Panc1 (cell line): ENCODE data around the gene ZNF804A. TPM values are rescaled to one million over a fixed set of nuclear protein-coding genes. Genes with fewer than 3 reads are reported as not detected.
A peak's percentile ranks its signal among the peaks of the same experiment; 100 is the strongest.

Experiments used
- ATAC-seq: fragments of 200-7000 bp; cut with Tn5 transposase; 2 replicates; pipeline ENCODE4 v1.9.1; 2020; ENCODE audit warnings: mild to moderate bottlenecking, moderate library complexity
- BruUV-seq: library from RNA; stranded (reverse); fragments of 400-500 nt; replicated peaks from 2 replicates; lab custom pipeline; 2021; lab: Mats Ljungman, UMichigan
- CTCF ChIA-PET: fragments of 300-600 bp; sonication (Branson Sonifier 250); formaldehyde crosslinking; loops from one replicate; lab custom pipeline; 2022; ENCODE audit warnings: antibody characterized with exemption; lab: Charles Lee
- POLR2A ChIA-PET: fragments of 300-600 bp; sonication (Branson Sonifier 250); formaldehyde crosslinking; loops from one replicate; lab custom pipeline; 2022; ENCODE audit warnings: antibody characterized with exemption; lab: Charles Lee
- DNase-seq: peaks from one replicate; pipeline ENCODE4 v3.0.0-alpha.2; 2010; ENCODE audit warnings: low read depth, low spot score
- H3K27ac ChIP-seq: 2 replicates; pipeline ENCODE4 v1.5.1; 2011; ENCODE audit warnings: mild to moderate bottlenecking, low read length, inconsistent platforms
- H3K27me3 ChIP-seq: fragments of 200-500 bp; sonication (Bioruptor generic); 2 replicates; pipeline ENCODE4 v1.6.0; 2014; ENCODE audit warnings: low read length, inconsistent platforms; ENCODE audit not compliant: control insufficient read depth, insufficient read depth
- H3K36me3 ChIP-seq: fragments of 200-500 bp; sonication (Bioruptor generic); 2 replicates; pipeline ENCODE4 v1.5.1; 2014; ENCODE audit warnings: inconsistent platforms, mild to moderate bottlenecking, low read length, moderate library complexity; ENCODE audit not compliant: control insufficient read depth, insufficient read depth
- H3K4me1 ChIP-seq: 2 replicates; pipeline ENCODE4 v1.5.1; 2011; ENCODE audit warnings: inconsistent platforms, mild to moderate bottlenecking, low read length, moderate library complexity; ENCODE audit not compliant: control insufficient read depth, insufficient read depth
- H3K4me3 ChIP-seq, 2 experiments: 2 replicates each; pipeline ENCODE4 v1.5.1; 2011 to 2012; ENCODE audit warnings: low read depth in 2 of 2, low read length in 2 of 2, mild to moderate bottlenecking in 2 of 2, inconsistent platforms in 1 of 2, moderate library complexity in 1 of 2
- H3K9me3 ChIP-seq: fragments of 200-500 bp; sonication (Bioruptor generic); 2 replicates; pipeline ENCODE4 v1.5.1; 2014; ENCODE audit warnings: low read depth, mild to moderate bottlenecking, inconsistent platforms, low read length, moderate library complexity; ENCODE audit not compliant: control insufficient read depth, insufficient read depth
- CTCF ChIP-seq: fragments of 450-650 bp; IDR thresholded peaks from 2 replicates; pipeline ENCODE4 v1.5.1; 2017; ENCODE audit warnings: mild to moderate bottlenecking
- POLR2AphosphoS5 ChIP-seq: IDR thresholded peaks from 2 replicates; pipeline ENCODE4 v1.6.1; 2012; ENCODE audit warnings: mild to moderate bottlenecking, low read depth, low read length, moderate library complexity
- REST ChIP-seq, 2 experiments: IDR thresholded peaks; 2 replicates each; pipeline ENCODE4 v1.6.1; 2011 to 2012; ENCODE audit warnings: low read depth in 2 of 2, control low read depth in 1 of 2, low read length in 1 of 2, mild to moderate bottlenecking in 1 of 2, moderate library complexity in 1 of 2; ENCODE audit not compliant: insufficient read depth in 1 of 2
- SIN3A ChIP-seq: IDR thresholded peaks from 2 replicates; pipeline ENCODE4 v1.6.1; 2012; ENCODE audit warnings: low read depth, mild to moderate bottlenecking, low read length, moderate library complexity, borderline replicate concordance; ENCODE audit not compliant: insufficient read depth
- TCF7L2 ChIP-seq: IDR thresholded peaks from 2 replicates; pipeline ENCODE4 v1.6.1; 2011; ENCODE audit warnings: mild to moderate bottlenecking, low read depth, low read length, inconsistent platforms
- in situ Hi-C: cut with HindIII; loops from 2 replicates; pipeline ENCODE4 v1.10.0; 2016; ENCODE audit warnings: low sequenced_read_pairs, low pct_unique_long_range_greater_than_20kb
- intact Hi-C: fragments of 100-400 bp; cut with micrococcal nuclease; formaldehyde crosslinking; loops from one replicate; pipeline ENCODE4 v1.10.0; 2022; ENCODE audit not compliant: unreplicated experiment
- total RNA-seq: library from RNA; stranded (reverse); gene quantifications from one replicate; pipeline ENCODE4 v1.2.1, GENCODE V29; 2021; ENCODE audit not compliant: unreplicated experiment

The ZNF804A gene
- total RNA-seq, 1 experiment from 2014 or later: 2.2 TPM

- ATAC-seq (no peak), DNase-seq (no peak)
- ChIA-PET POLR2A (no interaction called here), CTCF (no interaction called here)
- Histone ChIP-seq H3K27ac (no peak overlapping the region), H3K9me3 (no peaks in the 10 kb centered on the region), H3K36me3 (no peaks in the 10 kb centered on the region), H3K27me3 (no peaks in the 10 kb centered on the region), H3K4me3 (no peak overlapping the region), H3K4me1 (no peaks in the 10 kb centered on the region; the same call in 1 of the 2 replicates)
- in situ Hi-C loops (no loop called here), intact Hi-C loops (no loop called here)
- BruUV-seq: no TSS peak
- TF ChIP-seq CTCF (no peak), POLR2AphosphoS5 (no peak), REST (IDR thresholded peaks at IDR 0.05; ENCODE audit: insufficient read depth in 1 of 2, low read depth in 2 of 2, low read length in 1 of 2) (no peak), SIN3A (no peak), TCF7L2 (no peak)
These were observed 46.7 kb upstream of the ZNF804A start for GRCh38 chr2:184551626-184552025.

DNA sequence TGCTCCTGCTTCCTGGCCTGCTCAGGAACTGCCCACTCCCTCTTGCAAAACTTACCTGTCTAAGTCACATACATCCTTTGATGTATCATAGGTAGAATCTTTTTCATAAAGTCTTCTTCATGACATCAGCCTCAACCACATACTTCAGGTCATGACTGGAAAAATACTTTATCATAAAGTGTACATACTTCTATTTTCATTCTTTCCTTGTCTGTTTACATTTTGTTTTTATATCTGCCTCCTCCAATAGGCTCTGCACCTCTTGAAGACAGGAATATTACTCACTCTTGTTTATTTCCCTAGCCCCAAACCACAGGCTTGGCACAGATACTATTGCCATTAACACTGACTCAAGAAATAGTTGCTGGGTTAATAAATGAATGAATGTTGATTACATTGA, 43.6 kb upstream of the ZNF804A start:
- ATAC-seq (peak; percentile 82), DNase-seq (no peak)
- in situ Hi-C loops (no loop called here), intact Hi-C loops (no loop called here)
- Histone ChIP-seq H3K36me3 (no peaks in the 10 kb centered on the region), H3K27me3 (no peaks in the 10 kb centered on the region), H3K9me3 (no peaks in the 10 kb centered on the region), H3K27ac (no peak overlapping the region), H3K4me3 (no peak overlapping the region), H3K4me1 (no peaks in the 10 kb centered on the region; the same call in 1 of the 2 replicates)
- BruUV-seq: no TSS peak
- ChIA-PET CTCF (no interaction called here), POLR2A (no interaction called here)
- TF ChIP-seq POLR2AphosphoS5 (no peak), CTCF (no peak), REST (IDR thresholded peaks at IDR 0.05; ENCODE audit: insufficient read depth in 1 of 2, low read depth in 2 of 2, low read length in 1 of 2) (no peak), TCF7L2 (no peak), SIN3A (no peak)
